ENCODE results near the gene IFT52.

Gene IFT52

GRCh38 chr20:43545837-43546578, 44.7 kb upstream of the IFT52 start:
- TF ChIP-seq, protein P1, sequence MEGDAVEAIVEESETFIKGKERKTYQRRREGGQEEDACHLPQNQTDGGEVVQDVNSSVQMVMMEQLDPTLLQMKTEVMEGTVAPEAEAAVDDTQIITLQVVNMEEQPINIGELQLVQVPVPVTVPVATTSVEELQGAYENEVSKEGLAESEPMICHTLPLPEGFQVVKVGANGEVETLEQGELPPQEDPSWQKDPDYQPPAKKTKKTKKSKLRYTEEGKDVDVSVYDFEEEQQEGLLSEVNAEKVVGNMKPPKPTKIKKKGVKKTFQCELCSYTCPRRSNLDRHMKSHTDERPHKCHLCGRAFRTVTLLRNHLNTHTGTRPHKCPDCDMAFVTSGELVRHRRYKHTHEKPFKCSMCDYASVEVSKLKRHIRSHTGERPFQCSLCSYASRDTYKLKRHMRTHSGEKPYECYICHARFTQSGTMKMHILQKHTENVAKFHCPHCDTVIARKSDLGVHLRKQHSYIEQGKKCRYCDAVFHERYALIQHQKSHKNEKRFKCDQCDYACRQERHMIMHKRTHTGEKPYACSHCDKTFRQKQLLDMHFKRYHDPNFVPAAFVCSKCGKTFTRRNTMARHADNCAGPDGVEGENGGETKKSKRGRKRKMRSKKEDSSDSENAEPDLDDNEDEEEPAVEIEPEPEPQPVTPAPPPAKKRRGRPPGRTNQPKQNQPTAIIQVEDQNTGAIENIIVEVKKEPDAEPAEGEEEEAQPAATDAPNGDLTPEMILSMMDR (conservative IDR thresholded peaks at IDR 0.05; ENCODE audit: low read depth, low read length): no peak
- no peak for DNase-seq (ENCODE audit: low read depth)
- no peak overlapping the region for H3K4me3 ChIP-seq (ENCODE audit: low read depth, low read length)

- no peak for DNase-seq (ENCODE audit: low read depth)
- H3K4me3 ChIP-seq (ENCODE audit: low read depth, low read length): no peak overlapping the region
- TF ChIP-seq, protein P1 (conservative IDR thresholded peaks at IDR 0.05; ENCODE audit: low read depth, low read length): no peak
Observed at GRCh38 chr20:43548273-43548880, 42.4 kb upstream of the IFT52 start.

- H3K4me3 ChIP-seq (ENCODE audit: low read depth, low read length): no peak overlapping the region
- TF ChIP-seq, protein P1 (conservative IDR thresholded peaks at IDR 0.05; ENCODE audit: low read depth, low read length): no peak
Observed at GRCh38 chr20:43549416-43550065, 41.2 kb upstream of the IFT52 start.

GRCh38 chr20:43550456-43550855, 40.3 kb upstream of the IFT52 start:
- H3K4me3 ChIP-seq (ENCODE audit: low read depth, low read length): no peak overlapping the region
- TF ChIP-seq, protein P1 (conservative IDR thresholded peaks at IDR 0.05; ENCODE audit: low read depth, low read length): no peak
- no peak for DNase-seq (ENCODE audit: low read depth)

More at GRCh38 chr20:43549416-43550065, 41.2 kb upstream of the IFT52 start:
- DNase-seq (ENCODE audit: low read depth): no peak

GRCh38 chr20:43554369-43554768, 36.4 kb upstream of the IFT52 start:
- no peak overlapping the region for H3K4me3 ChIP-seq (ENCODE audit: low read depth, low read length)
- no peak for DNase-seq (ENCODE audit: low read depth)

GRCh38 chr20:43558412-43559146, 32.2 kb upstream of the IFT52 start, which contains the start of gene SGK2:
SGK2 (plus strand) TSS chr20:43559027; CDS start chr20:43566496, 7,469 bp downstream.
- no peak within 1 kb of the TSS for H3K4me3 ChIP-seq (ENCODE audit: low read depth, low read length)
- TF ChIP-seq, protein P1 (conservative IDR thresholded peaks at IDR 0.05; ENCODE audit: low read depth, low read length): no peak
- DNase-seq (ENCODE audit: low read depth): no peak

More at GRCh38 chr20:43554369-43554768, 36.4 kb upstream of the IFT52 start:
- TF ChIP-seq, protein P1 (conservative IDR thresholded peaks at IDR 0.05; ENCODE audit: low read depth, low read length): no peak

All from choroid plexus epithelial cell (primary cell).